Posterior cingulate gyrus (tissue), 11 donors: ENCODE results near the gene PNRC1.
"Not testable (repeated sequence)": the region's sequence is repeated elsewhere in the genome, so short reads cannot be mapped to it uniquely, and the experiment has no call there.

Experiments
- DNase-seq, 10 donors: peaks; one replicate each; pipeline versions ENCODE4 v3.0.0 to v3.0.0-alpha.2; 2020 to 2021; ENCODE audit warnings: mixed read lengths in 3 of 10
- intact Hi-C: fragments of 100-400 bp; cut with DNase I; formaldehyde crosslinking; loops from one replicate; pipeline ENCODE4 v1.15.1; 2023

The PNRC1 gene

DNA sequence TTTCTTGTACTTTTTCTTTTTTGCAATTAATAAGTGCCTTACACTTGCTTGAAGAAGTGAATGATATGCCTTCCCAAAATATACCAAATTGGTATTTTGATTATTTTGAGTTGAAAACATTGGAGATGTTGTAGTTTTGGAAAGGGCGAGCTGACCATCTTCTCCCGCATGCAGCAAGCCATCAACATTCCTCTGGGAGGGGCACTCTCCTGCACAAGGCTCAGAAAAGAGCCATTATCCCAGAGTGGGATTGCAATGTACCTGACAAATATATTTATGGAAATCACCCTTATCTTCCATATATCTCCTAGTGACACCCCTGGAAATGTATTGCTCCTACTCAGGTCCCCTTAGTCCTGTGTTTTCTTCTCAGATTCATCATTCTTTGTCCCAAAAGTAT, 22.8 kb upstream of the PNRC1 start:
- no peak for DNase-seq
- intact Hi-C loops: no loop called here

DNA sequence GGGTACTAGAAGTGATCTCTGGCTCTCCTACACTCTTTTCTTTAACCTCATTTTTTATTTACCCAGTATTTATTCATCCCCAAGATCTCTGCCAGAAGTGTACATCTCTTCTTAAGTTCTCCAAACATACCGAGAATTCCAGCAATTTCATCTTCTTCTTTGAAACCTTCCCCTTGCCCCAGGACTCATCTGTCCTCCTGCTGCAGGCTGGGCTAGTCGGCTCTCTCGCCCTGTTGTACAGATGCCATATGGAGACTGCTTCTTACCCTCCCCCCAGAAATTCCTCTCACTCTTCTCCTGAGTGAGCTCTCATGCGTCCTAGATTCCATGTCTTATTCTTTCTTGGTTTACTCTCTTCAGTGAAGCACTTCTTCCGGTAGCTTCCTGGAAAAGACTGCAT, 21.9 kb upstream of the PNRC1 start:
- no peak for DNase-seq
- intact Hi-C loops: no loop called here

DNA sequence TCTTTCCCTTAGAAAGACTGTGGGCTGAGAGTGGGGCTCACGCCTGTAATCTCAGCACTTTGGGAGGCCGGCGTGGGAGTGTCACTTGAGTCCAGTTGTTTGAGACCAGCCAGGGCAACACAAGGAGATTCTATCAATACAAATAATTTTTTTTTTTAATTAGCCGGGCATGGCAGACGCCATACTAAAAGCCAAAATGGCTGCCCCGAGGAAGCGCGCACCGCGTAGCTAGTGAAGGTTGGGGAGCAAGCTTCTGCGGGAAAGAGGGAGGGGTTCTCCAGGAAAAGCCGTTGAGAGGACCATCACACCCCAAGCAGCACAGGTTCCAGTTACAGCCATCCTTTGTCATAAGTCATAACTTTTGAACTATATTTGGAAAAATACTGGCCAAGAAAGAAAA, 21.3 kb upstream of the PNRC1 start:
- intact Hi-C loops: no loop called here
- no peak for DNase-seq

DNA sequence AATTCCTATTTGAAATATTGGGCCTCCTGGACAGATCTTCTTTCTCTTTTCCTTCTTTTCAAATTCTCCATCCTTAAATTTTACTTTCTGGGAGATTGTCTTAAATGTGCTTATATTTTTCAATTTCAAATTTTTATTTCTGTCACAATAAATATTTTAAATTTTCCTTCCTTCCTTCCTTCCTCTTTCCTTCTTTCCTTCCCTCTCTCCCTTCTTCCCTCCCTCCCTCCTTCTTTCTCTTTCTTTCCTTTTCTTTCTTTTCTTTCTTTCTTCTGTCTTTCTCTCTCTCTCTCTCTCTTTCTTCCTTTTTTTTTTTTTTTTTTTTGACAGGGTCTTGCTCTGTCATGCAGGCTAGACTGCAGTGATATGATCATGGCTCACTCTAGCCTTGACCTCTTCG, 16.7 kb upstream of the PNRC1 start:
- intact Hi-C loops: no loop called here
- no peak for DNase-seq

DNA sequence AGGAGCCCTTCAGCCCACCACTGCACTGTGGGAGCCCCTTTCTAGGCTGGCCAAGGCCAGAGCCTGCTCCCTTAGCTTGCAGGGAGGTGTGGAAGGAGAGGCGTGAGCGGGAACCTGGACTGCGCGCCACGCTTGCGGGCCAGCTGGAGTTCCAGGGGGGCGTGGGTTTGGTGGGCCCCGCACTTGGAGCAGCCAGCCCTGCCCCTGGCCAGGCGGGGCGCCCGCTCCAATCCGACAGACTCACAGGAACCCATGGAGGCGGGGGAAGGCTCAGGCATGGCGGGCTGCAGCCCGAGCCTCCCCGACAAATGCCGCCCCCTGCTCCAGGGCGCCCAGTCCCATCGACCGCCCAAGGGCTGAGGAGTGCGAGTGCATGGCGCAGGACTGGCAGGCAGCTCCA, 15.6 kb upstream of the PNRC1 start:
- peak in 1 of 10 donors; percentile 72 for DNase-seq
- intact Hi-C loops: not testable (repeated sequence)

DNA sequence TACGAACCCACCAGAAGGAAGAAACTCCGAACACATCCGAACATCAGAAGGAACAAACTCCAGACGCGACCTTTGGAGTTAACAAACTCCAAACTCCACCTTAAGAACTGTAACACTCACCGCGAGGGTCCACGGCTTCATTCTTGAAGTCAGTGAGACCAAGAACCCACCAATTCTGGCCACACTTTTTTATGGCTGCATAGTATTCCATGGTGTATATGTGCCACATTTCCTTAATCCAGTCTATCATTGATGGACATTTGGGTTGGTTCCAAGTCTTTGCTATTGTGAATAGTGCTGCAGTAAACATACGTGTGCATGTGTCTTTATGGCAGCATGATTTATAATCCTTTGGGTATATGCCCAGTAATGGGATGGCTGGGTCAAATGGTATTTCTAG, 14.4 kb upstream of the PNRC1 start:
- DNase-seq, intact Hi-C loops: not testable (repeated sequence)

GRCh38 chr6:89066940-89067646, 13.5 kb upstream of the PNRC1 start:
- DNase-seq: no peak
- intact Hi-C loops: no loop called here

DNA sequence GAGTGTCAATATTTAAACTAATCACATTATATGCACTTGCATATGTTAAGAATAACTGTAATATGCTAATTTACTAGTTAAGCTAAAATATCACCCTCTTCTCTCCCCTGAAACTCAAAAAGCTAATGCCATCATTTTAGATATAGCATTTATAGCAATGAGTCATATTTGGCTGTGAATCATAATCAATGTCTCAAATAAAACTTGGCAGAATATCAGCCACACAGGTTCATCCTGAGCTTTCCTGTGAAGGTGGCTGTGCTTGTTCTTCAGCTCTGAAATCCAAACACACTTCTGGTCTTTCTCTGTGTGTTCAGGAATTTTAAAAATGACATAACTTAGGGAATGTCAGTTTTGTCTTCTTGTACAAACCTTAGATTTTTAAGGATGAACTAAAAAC, 12.8 kb upstream of the PNRC1 start:
- no peak for DNase-seq
- intact Hi-C loops: no loop called here

- intact Hi-C loops: no loop called here
- DNase-seq: no peak
Measured at GRCh38 chr6:89068695-89069094, 11.9 kb upstream of the PNRC1 start.

- intact Hi-C loops: no loop called here
- no peak for DNase-seq
Measured at GRCh38 chr6:89069536-89070163, 10.9 kb upstream of the PNRC1 start.

DNA sequence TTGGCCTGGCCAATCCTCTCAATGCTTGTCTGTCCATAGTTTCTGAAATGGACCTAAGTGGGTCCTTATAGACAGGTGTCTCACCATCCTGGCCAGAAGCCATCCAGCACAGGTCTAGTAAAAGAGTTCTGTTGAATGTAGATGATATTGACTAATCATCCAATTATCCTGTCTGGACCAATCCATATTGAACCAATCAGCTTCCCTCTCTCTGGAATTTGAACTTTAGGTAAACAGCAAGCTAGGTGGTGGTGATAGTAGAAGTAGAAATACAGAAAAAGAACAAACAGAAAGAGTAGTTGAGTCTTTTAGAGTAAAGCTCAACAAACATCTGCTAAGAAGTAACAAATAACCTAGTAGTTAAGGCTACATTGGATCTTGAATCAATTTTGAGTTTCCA, 9.5 kb upstream of the PNRC1 start:
- DNase-seq: no peak
- intact Hi-C loops: no loop called here

GRCh38 chr6:89073014-89073620, 7.4 kb upstream of the PNRC1 start:
- intact Hi-C loops: no loop called here
- DNase-seq: no peak

GRCh38 chr6:89073840-89074239, 6.7 kb upstream of the PNRC1 start:
- intact Hi-C loops: no loop called here
- DNase-seq: no peak

DNA sequence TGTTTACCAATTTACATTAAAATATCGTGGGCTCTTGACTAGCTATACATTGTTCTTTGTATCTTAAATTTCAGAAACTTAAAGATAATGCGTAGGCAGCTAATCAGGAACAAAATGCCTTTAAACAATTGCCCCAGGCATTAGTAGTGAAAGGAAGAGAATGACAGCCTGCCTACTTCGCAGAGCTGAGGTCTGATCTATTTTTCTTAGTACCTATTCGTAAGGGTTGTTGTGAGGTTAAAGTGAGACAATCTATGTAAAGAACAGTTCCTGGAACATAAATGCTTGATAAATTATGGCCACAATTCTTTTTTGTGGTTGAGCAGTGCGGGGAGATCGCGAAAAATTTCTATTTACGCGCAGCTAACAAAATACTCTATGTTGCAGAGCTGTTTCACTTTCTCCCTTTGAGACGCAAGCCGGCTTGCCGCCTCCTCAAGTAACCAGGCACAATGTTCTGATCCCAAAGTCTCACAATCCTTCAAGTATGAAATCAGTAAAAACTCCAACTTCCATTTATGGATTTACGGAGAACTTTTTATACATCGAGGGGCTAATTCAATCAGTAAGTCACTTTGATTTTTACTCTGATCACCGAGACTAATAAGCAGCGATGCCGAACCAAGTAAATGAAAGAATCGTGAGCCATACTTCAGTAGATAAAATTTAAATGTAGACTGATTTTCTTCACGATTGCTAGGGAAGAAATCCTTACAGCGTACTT, 878 bp upstream of the PNRC1 start:
- intact Hi-C loops: loop anchor here (5.0 kb wide), 4 partner anchors 38 to 273 kb away; partner anchors contain the start of genes SRSF12 and UBE2J1
- peak in 9 of 10 donors; percentile 22 to 86 (median 44) for DNase-seq

- intact Hi-C loops: loop anchor here (5.0 kb wide), 1 partner anchor 36 kb away; the partner anchor contains the start of gene SRSF12
- DNase-seq: peak in 3 of 10 donors; percentile 13 to 85 (median 73)
Measured at GRCh38 chr6:89081129-89081422, 525 bp downstream of the PNRC1 start.

DNA sequence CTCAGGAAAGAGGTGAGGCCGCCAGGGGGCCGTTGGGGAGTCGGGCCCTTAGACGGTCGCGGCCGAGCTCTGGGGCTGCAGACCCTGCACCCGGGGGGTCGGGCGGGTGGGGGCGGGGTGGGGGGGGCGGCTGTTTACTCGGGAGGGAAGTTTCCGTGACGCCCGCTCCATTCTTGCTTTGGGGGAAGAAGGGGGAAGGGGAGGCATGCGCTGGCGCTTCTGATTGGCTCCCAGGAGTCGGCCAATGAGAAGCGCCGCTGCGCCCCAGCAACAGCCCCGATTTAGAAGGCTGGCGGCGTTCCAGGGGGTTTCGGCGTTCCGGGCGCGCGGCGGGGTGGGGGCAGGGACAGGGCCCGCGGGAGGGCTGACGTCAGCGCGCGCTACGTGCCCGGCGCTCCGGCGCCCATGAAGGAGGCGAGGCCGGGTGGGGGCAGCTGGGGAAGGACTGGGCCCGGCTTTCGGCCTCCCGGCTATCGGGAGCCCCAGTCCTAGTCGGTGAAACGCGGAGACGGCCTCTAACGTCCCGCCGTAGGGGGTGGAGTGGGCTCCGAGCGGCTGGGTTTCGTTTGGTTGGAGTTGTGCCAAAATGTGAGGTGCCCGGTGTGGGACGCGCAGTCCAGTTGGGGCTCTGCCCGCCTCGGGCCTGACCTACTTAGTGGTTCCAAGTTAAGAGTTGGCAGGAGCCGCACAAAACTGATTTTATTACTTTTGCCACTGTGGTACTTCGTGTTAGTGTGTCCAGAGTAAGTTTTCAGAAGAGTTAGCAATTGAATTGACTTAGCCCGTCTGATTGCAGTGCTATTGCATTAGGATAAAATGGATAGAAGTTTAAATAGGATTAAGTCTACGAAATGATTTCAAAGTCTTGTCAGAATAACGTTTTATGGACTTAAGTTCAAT, 1.1 kb downstream of the PNRC1 start:
- intact Hi-C loops: loop anchor here (2.0 to 5.0 kb wide), 2 partner anchors 36 to 65 kb away; partner anchors contain the start of genes PM20D2 and SRSF12
- DNase-seq: peak; percentile 93 to 100 (median 96)

GRCh38 chr6:89082486-89082891, 1.9 kb downstream of the PNRC1 start:
- DNase-seq: no peak
- intact Hi-C loops: loop anchor here (2.0 to 5.0 kb wide), 2 partner anchors 35 to 64 kb away; partner anchors contain the start of genes PM20D2 and SRSF12

DNA sequence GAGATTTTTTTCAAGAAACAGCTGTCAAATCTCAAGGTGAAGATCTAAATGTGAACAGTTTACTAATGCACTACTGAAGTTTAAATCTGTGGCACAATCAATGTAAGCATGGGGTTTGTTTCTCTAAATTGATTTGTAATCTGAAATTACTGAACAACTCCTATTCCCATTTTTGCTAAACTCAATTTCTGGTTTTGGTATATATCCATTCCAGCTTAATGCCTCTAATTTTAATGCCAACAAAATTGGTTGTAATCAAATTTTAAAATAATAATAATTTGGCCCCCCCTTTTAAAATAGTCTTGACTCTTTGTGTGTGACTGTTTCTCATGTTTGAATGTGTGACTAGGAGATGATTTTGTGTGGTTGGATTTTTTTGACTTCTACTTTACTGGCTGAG, 4.0 kb downstream of the PNRC1 start:
- DNase-seq: no peak
- intact Hi-C loops: loop anchor here (5.0 kb wide), 1 partner anchor 33 kb away; the partner anchor contains the start of gene SRSF12

DNA sequence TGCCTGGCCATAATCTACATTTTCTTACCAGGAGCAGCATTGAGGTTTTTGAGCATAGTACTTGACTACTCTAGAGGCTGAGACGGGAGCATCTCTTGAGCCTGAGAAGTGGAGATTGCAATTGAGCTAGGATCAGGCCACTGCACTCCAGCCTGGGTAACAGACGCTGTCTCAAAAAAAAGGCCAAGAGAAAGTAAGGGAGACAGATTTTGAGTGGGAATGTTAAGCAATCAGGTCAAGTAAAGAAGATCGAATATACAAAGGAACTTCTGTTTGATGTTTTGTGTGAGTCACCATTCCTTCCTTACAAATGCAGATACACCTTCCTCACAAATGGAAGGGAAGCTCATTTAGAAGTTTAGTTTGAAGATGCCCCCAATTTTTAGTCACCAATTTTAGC, 4.4 kb downstream of the PNRC1 start:
- intact Hi-C loops: loop anchor here (5.0 kb wide), 1 partner anchor 32 kb away; the partner anchor contains the start of gene SRSF12
- no peak for DNase-seq
